Measurements from ENCODE around the gene GALP.

DNA sequence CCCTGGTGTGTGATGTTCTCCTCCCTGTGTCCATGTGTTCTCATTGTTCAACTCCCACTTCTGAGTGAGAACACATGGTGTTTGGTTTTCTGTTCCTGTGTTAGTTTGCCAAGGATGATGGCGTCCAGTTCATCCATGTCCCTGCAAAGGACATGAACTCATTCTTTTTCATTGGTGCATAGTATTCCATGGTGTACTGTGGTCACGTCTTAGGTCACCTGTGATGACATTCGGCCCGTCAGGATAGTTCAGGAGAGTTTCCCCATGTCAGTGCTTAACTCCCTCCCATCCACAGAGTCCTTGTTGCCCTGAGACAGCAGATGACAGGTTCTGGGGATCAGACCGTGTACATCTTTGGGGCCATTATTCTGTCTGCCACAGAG is 26.2 kb upstream of the GALP start:
- TF ChIP-seq POLR2A (IDR thresholded peaks at IDR 0.05), result no peak
- TF ChIP-seq, protein P1, sequence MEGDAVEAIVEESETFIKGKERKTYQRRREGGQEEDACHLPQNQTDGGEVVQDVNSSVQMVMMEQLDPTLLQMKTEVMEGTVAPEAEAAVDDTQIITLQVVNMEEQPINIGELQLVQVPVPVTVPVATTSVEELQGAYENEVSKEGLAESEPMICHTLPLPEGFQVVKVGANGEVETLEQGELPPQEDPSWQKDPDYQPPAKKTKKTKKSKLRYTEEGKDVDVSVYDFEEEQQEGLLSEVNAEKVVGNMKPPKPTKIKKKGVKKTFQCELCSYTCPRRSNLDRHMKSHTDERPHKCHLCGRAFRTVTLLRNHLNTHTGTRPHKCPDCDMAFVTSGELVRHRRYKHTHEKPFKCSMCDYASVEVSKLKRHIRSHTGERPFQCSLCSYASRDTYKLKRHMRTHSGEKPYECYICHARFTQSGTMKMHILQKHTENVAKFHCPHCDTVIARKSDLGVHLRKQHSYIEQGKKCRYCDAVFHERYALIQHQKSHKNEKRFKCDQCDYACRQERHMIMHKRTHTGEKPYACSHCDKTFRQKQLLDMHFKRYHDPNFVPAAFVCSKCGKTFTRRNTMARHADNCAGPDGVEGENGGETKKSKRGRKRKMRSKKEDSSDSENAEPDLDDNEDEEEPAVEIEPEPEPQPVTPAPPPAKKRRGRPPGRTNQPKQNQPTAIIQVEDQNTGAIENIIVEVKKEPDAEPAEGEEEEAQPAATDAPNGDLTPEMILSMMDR (IDR thresholded peaks at IDR 0.05), result no peak

Data from esophagus squamous epithelium (tissue), 4 donors.